ENCODE measurements around the gene RAX2. TPM values are rescaled to one million over a fixed set of nuclear protein-coding genes. Genes with fewer than 3 reads are reported as not detected.
A peak's percentile ranks its signal among the peaks of the same experiment; 100 is the strongest.
"Not testable (repeated sequence)": the region's sequence is repeated elsewhere in the genome, so short reads cannot be mapped to it uniquely, and the experiment has no call there.

Gene RAX2
- total RNA-seq, result not detected in 2 replicates

- no peak for DNase-seq (ENCODE audit: low read depth in 2 of 2)
These were observed at the start of gene RAX2 for GRCh38 chr19:3771906-3772455. RAX2 (minus strand) TSS chr19:3772228; CDS start chr19:3771742, 486 bp downstream.

GRCh38 chr19:3821156-3821555 lies 49.1 kb upstream of the RAX2 start:
- no peak for DNase-seq (ENCODE audit: low read depth in 2 of 2)

GRCh38 chr19:3819989-3820388 lies 48.0 kb upstream of the RAX2 start:
- no peak for DNase-seq (ENCODE audit: low read depth in 2 of 2)

DNA sequence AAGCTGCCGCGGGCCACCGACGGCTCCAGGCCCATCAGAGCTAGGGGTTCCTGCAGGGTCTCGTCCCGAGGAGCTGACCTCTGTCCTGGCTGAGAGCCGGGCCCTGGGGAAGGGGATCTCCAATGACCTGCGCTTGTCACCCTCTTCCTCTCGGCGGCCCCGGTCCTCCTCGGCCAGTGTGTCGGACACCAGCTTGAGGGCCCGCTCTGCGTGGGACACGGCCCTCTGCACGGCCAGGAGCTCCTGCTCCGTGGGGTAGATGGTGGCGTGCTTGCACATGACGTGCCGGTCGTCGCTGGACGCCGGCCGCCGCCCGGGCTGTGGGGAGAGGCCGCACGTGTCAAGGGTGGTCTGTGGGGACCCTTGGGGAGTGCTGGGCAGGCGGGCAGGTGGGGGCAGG lies 46.9 kb upstream of the RAX2 start:
- DNase-seq (ENCODE audit: low read depth in 2 of 2), result no peak

- peak in 1 of 2 donors; percentile 82 for DNase-seq (ENCODE audit: low read depth in 2 of 2)
These were observed 46.4 kb upstream of the RAX2 start for GRCh38 chr19:3818466-3818865.

GRCh38 chr19:3817761-3818160 lies 45.7 kb upstream of the RAX2 start:
- DNase-seq (ENCODE audit: low read depth in 2 of 2), result no peak

- DNase-seq (ENCODE audit: low read depth in 2 of 2), result no peak
These were observed 44.7 kb upstream of the RAX2 start for GRCh38 chr19:3816566-3817218.

DNA sequence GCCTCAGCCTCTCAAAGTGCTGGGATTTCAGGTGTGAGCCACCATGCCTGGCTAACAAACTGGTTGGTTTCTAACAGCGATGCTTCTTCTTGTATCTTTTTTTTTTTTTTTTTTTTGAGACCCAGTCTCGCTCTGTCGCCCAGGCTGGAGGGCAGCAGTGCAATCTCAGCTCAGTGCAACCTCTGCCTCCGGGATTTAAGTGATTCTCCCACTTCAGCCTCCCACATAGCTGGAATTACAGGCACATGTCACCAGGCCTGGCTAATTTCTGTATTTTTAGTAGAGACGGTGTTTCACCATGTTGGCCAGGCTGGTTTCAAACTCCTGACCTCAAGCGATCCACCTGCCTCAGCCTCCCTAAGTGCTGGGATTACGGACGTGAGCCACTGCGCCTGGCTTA lies 44.1 kb upstream of the RAX2 start:
- not testable (repeated sequence) for DNase-seq (ENCODE audit: low read depth in 2 of 2)

GRCh38 chr19:3814648-3815047 lies 42.6 kb upstream of the RAX2 start:
- DNase-seq (ENCODE audit: low read depth in 2 of 2), result no peak

- DNase-seq (ENCODE audit: low read depth in 2 of 2), result no peak
These were observed 41.7 kb upstream of the RAX2 start for GRCh38 chr19:3813473-3814392.

- DNase-seq (ENCODE audit: low read depth in 2 of 2), result peak in 1 of 2 donors; percentile 54
These were observed 38.8 kb upstream of the RAX2 start for GRCh38 chr19:3810708-3811355.

- no peak for DNase-seq (ENCODE audit: low read depth in 2 of 2)
These were observed 38.1 kb upstream of the RAX2 start for GRCh38 chr19:3809881-3810707.

DNA sequence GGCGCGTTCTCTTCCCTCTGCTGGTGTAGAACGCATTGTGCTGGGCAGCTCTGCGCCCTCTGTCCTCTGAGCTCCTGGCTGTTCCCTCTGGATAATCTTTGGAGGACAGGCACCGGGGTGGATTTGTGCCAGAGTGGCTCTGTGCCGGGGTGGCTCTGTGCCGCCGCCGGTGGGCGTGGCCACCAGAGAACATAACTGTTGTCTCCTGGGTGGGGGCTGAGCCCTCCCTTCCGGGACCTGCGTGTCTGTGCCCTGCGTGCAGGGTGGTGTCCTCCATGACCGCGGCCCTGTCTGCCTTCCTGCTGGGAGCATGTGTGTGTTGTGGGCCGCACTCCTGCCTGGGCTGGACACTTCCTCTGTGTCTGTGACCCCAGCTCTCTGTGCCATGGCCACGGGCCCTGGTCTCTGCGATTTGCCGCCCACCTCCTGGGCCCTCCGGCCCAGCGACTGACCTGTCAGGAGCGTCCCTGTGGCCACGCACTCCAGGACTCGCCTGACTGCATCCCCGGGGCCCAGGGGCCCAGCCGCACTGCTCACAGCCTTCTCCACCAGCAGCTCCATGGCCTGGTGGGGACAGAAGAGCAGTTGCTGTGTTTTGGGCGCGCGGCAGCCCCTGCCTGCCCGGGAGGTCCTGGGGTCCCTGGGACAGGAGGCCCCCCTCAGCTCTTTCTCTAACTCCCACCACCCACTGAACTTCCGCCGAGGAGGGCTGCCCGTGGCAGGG lies 36.6 kb upstream of the RAX2 start:
- peak in 1 of 2 donors; percentile 27 for DNase-seq (ENCODE audit: low read depth in 2 of 2)

DNA sequence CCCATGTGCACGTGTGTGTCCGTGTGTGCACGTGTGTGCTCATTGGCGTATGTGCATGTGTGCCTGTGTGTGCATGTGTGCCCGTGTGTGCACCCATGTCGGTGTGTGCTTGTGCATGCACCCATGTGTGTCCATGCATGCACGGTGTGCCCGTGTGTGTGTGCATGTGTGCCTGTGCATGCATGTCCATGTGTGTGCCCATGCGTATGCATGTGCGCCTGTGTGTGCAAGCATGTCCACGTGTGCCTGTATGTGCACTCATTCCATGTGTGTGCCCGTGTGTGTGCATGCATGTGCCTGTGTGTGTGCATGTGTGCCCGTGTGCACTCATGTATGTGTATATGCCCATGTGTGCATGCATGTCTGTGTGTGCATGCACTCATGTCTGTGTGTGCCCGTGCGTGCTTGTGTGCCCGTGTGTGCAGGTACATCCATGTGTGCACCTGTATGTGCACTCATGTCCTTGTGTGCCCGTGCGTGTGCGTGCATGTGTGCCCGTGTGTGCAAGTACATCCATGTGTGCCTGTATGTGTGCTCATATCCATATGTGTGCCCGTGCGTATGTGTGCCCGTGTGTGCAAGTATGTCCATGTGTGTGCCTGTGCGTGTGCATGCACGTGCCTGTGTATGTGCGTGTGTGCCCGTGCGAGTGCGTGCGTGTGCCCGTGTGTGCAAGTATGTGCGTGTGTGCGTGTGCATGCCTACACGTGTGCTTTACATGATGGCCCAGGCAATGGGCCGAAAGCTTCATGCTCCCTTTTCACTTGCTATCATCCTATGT lies 35.7 kb upstream of the RAX2 start:
- no peak for DNase-seq (ENCODE audit: low read depth in 2 of 2)

GRCh38 chr19:3807131-3807480 lies 35.1 kb upstream of the RAX2 start:
- no peak for DNase-seq (ENCODE audit: low read depth in 2 of 2)

GRCh38 chr19:3805859-3806258 lies 33.8 kb upstream of the RAX2 start:
- no peak for DNase-seq (ENCODE audit: low read depth in 2 of 2)

GRCh38 chr19:3804429-3804828 lies 32.4 kb upstream of the RAX2 start:
- DNase-seq (ENCODE audit: low read depth in 2 of 2), result no peak

DNA sequence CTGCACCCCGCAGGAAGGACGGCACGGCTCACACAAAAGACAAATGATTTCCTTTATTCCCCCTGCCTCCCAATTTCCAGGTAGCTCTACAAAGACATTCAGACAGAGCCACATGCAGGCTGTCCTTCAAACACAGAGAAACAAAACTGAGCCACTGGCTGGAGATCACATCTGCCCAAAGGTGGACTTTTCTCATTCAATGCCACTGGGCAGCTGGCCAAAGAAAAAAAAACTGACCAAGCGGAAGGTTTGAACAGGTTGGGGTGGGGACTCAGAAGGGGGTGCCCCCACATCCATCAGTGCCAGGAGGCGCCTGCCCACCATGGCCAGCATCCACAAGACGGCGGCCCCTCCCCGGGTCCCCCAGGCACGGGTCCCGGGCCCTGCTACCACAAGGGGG lies 32.0 kb upstream of the RAX2 start:
- DNase-seq (ENCODE audit: low read depth in 2 of 2), result no peak

DNA sequence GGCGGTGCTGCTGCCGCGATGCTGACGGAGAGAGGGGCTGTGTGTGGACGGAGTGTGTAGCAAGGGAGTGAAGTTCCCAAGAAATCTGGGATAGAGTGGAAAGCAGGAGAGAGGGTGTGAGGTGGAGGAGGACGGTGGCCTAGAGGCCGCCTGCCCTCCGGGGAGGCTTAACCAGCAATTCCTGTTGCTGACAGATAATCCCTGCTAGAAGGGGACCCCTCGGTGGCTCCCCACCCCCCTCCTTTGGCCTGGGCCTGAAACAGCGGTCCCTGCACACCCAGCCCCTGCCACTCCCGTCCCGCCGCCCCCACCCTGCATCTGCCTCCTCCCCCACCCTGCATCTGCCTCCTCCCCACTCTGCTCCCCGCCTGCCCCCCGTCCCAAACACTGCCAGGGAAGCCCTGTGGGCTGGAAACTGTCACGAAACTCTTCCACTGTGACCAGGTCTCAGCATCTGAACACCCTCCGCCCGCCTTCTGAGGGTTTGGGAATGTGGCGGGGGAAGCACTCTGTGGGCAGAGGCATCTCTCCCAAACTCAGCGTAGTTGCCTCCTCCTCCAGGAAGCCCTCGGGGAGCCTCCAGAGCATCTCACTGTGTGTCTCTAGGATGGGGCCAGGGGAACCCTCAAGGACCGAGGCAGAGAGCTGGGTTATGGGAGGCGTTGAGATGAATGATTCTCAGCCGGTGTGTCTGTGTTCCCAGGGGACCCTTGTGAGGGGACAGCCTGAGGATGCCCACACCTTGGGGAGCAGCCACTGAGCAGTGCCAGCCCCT lies 31.3 kb upstream of the RAX2 start:
- DNase-seq (ENCODE audit: low read depth in 2 of 2), result no peak
